ENCODE results near the gene FAM151B. TPM values are rescaled to one million over a fixed set of nuclear protein-coding genes. Genes with fewer than 3 reads are reported as not detected.

FAM151B gene
- total RNA-seq, 1 donor from 2014 or later = 3.9 TPM

DNA sequence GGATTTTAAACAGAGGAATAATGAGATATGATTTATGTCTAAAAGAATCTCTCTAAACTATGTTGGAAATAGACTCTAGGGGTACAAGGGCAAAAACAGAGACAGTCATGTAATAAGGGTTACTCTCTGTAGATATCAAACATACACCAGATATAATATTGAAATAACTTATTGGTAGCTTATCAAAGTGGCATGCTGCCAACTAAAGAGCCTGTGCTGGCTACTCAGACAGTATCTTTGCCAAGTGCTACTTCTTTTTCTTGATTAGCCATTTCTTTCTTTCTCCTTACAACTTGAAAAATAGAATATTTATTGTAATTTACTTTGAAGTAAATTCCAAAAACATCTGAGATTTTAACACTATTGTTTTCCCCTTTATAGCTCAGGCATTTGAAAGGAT is 45.2 kb upstream of the FAM151B start:
- peaks cover 21% of the 10 kb centered on the region for H3K36me3 ChIP-seq

GRCh38 chr5:80453366-80453765 is 34.5 kb upstream of the FAM151B start:
- H3K79me2 ChIP-seq (ENCODE audit: low read depth) = no peaks in the 10 kb centered on the region
- no peaks in the 10 kb centered on the region for H3K27me3 ChIP-seq
- H3K4me2 ChIP-seq = no peak overlapping the region
- H2AFZ ChIP-seq (replicated peaks) = no peak overlapping the region
- H3K9me3 Mint-ChIP-seq = no peaks in the 10 kb centered on the region
- no peaks in the 10 kb centered on the region for H3K4me1 Mint-ChIP-seq
- H3K9me3 ChIP-seq (ENCODE audit: low read depth) = no peaks in the 10 kb centered on the region
- no peak overlapping the region for H3K4me3 Mint-ChIP-seq
- no peaks in the 10 kb centered on the region for H3F3A ChIP-seq (ENCODE audit: low read depth)
- no peak overlapping the region for H3K4me3 ChIP-seq
- H3K27me3 Mint-ChIP-seq (ENCODE audit: insufficient read depth, low read depth) = no peaks in the 10 kb centered on the region
- peaks cover 50% of the 10 kb centered on the region for H3K36me3 Mint-ChIP-seq
- no peak overlapping the region for H3K27ac ChIP-seq
- peaks cover 34% of the 10 kb centered on the region for H3K36me3 ChIP-seq
- DNase-seq (ENCODE audit: low spot score) = no peak
- H3K27ac Mint-ChIP-seq = no peak overlapping the region
- H4K20me1 ChIP-seq (ENCODE audit: low read depth) = no peaks in the 10 kb centered on the region
- no peak overlapping the region for H3K9ac ChIP-seq
- TF ChIP-seq EZH2phosphoT487 (IDR thresholded peaks at IDR 0.05) = no peak
- no peak for TF ChIP-seq CTCF (IDR thresholded peaks at IDR 0.05)
- TF ChIP-seq EZH2 (IDR thresholded peaks at IDR 0.05) = no peak
- H3K4me1 ChIP-seq = no peaks in the 10 kb centered on the region

More for the DNA sequence above, 45.2 kb upstream of the FAM151B start:
- Mint-ChIP-seq H3K9me3 (no peaks in the 10 kb centered on the region), H3K27me3 (ENCODE audit: insufficient read depth, low read depth) (no peaks in the 10 kb centered on the region), H3K27ac (no peak overlapping the region), H3K4me1 (no peaks in the 10 kb centered on the region), H3K4me3 (no peak overlapping the region), H3K36me3 (peaks cover 36% of the 10 kb centered on the region)
- Histone ChIP-seq H3K4me1 (no peaks in the 10 kb centered on the region), H4K20me1 (ENCODE audit: low read depth) (peaks cover 5% of the 10 kb centered on the region), H3K4me2 (no peak overlapping the region), H3K27ac (peak overlapping the region; percentile 42), H3K9me3 (ENCODE audit: low read depth) (no peaks in the 10 kb centered on the region), H2AFZ (replicated peaks) (no peak overlapping the region), H3F3A (ENCODE audit: low read depth) (no peaks in the 10 kb centered on the region), H3K9ac (no peak overlapping the region), H3K4me3 (no peak overlapping the region), H3K79me2 (ENCODE audit: low read depth) (no peaks in the 10 kb centered on the region), H3K27me3 (no peaks in the 10 kb centered on the region)
- TF ChIP-seq EZH2 (IDR thresholded peaks at IDR 0.05) = no peak
- DNase-seq (ENCODE audit: low spot score) = no peak

GRCh38 chr5:80463269-80463668 is 24.6 kb upstream of the FAM151B start:
- H3K4me3 Mint-ChIP-seq = no peak overlapping the region
- H3K79me2 ChIP-seq (ENCODE audit: low read depth) = no peaks in the 10 kb centered on the region
- peaks cover 36% of the 10 kb centered on the region for H3K9me3 Mint-ChIP-seq
- H3K36me3 Mint-ChIP-seq = peaks cover 75% of the 10 kb centered on the region
- no peaks in the 10 kb centered on the region for H4K20me1 ChIP-seq (ENCODE audit: low read depth)
- no peaks in the 10 kb centered on the region for H3K4me1 Mint-ChIP-seq
- H3K27me3 ChIP-seq = no peaks in the 10 kb centered on the region
- H3K27ac Mint-ChIP-seq = no peak overlapping the region
- no peak for DNase-seq (ENCODE audit: low spot score)
- H3K27ac ChIP-seq = no peak overlapping the region
- peaks cover 45% of the 10 kb centered on the region for H3K36me3 ChIP-seq
- H3K9ac ChIP-seq = no peak overlapping the region
- peaks cover 5% of the 10 kb centered on the region for H3K9me3 ChIP-seq (ENCODE audit: low read depth)
- no peak overlapping the region for H2AFZ ChIP-seq (replicated peaks)
- TF ChIP-seq CTCF (IDR thresholded peaks at IDR 0.05) = no peak
- TF ChIP-seq EZH2 (IDR thresholded peaks at IDR 0.05) = no peak
- no peak for TF ChIP-seq EZH2phosphoT487 (IDR thresholded peaks at IDR 0.05)
- H3F3A ChIP-seq (ENCODE audit: low read depth) = no peaks in the 10 kb centered on the region
- H3K4me2 ChIP-seq = no peak overlapping the region
- no peaks in the 10 kb centered on the region for H3K4me1 ChIP-seq
- no peak overlapping the region for H3K4me3 ChIP-seq
- no peaks in the 10 kb centered on the region for H3K27me3 Mint-ChIP-seq (ENCODE audit: insufficient read depth, low read depth)

DNA sequence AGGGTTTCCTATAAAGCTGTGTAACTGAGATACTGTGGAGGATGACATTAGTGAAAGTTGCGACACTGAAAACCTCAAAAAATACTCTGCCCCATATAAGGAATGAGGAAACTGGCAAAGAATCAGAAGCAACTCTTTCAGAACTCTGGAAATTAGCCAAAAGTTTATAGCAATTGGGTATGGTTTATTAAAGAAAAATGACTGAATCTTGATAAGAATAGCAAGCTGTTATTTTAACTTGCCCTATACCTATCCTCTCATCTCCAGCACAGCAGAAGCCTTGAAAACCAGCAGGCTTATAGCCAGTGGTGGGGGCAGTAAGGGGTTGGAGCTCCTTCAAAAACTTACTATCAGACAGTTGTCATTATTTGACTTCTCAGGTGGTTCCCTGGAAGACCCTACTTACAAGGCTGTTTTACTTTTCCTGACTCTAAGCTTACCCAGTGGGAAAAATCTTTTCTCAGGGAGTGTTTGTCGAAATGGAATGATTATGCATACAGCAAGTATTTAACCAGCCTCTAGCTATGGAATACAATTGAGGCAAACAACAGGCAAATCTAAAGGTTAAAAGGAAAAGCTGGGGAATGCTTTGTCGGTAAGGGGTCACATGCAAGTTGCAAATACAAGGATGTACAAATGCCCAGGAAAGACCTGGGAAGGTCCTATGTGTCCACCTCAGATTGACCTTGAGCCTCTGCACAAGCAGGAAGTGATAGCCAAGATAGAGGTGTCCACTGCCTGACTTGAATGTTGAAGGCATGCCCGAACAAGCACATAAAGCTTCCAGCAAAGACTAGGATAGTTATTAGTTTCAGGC is 21.0 kb upstream of the FAM151B start:
- no peaks in the 10 kb centered on the region for H3K79me2 ChIP-seq (ENCODE audit: low read depth)
- no peaks in the 10 kb centered on the region for H3F3A ChIP-seq (ENCODE audit: low read depth)
- no peaks in the 10 kb centered on the region for H3K4me1 ChIP-seq
- H3K27me3 ChIP-seq = no peaks in the 10 kb centered on the region
- H3K4me3 Mint-ChIP-seq = no peak overlapping the region
- H3K9me3 ChIP-seq (ENCODE audit: low read depth) = peaks cover 5% of the 10 kb centered on the region
- H3K36me3 Mint-ChIP-seq = peaks cover 74% of the 10 kb centered on the region
- no peak overlapping the region for H2AFZ ChIP-seq (replicated peaks)
- no peak overlapping the region for H3K4me2 ChIP-seq
- no peak overlapping the region for H3K4me3 ChIP-seq
- no peak for TF ChIP-seq CTCF (IDR thresholded peaks at IDR 0.05)
- no peak for TF ChIP-seq EZH2phosphoT487 (IDR thresholded peaks at IDR 0.05)
- no peak for TF ChIP-seq EZH2 (IDR thresholded peaks at IDR 0.05)
- no peaks in the 10 kb centered on the region for H3K4me1 Mint-ChIP-seq
- no peak for DNase-seq (ENCODE audit: low spot score)
- no peak overlapping the region for H3K27ac Mint-ChIP-seq
- H4K20me1 ChIP-seq (ENCODE audit: low read depth) = no peaks in the 10 kb centered on the region
- H3K27me3 Mint-ChIP-seq (ENCODE audit: insufficient read depth, low read depth) = peaks cover 5% of the 10 kb centered on the region
- H3K9ac ChIP-seq = no peak overlapping the region
- peaks cover 49% of the 10 kb centered on the region for H3K9me3 Mint-ChIP-seq
- H3K36me3 ChIP-seq = peaks cover 36% of the 10 kb centered on the region
- H3K27ac ChIP-seq = no peak overlapping the region

All from neural progenitor cell (in vitro differentiated cells).